Adrenal gland (tissue), 12 donors: ENCODE data around the gene EZH2. TPM values are rescaled to one million over a fixed set of nuclear protein-coding genes. Genes with fewer than 3 reads are reported as not detected.

ENCODE experiments used
- DNase-seq, 7 donors: peaks; one replicate each; pipeline ENCODE4 v3.0.0-alpha.2; 2019 to 2020
- H3K27ac ChIP-seq, 5 donors: fragments of 200-600 bp; sonication (generic) in 4 of 5; 1 replicate in 3 of 5; 2 replicates in 2 of 5; pipeline versions ENCODE4 v1.5.1 to v1.8.0; 2016 to 2020; ENCODE audit warnings: mild to moderate bottlenecking in 1 of 5
- H3K27me3 ChIP-seq: fragments of 200-600 bp; 2 replicates; pipeline ENCODE4 v1.8.0; 2021
- H3K36me3 ChIP-seq, 2 donors: fragments of 200-600 bp; replicated peaks in 1 of 2; 1 replicate in 1 of 2; 2 replicates in 1 of 2; pipeline versions ENCODE4 v1.5.1 to v1.8.0; 2018 to 2022
- H3K4me1 ChIP-seq, 2 donors: fragments of 200-600 bp; replicated peaks in 1 of 2; 1 replicate in 1 of 2; 2 replicates in 1 of 2; pipeline versions ENCODE4 v1.5.1 to v1.8.0; 2018 to 2021
- H3K4me3 ChIP-seq, 4 donors: fragments of 200-600 bp; sonication (generic) in 3 of 4; one replicate each; pipeline ENCODE4 v1.5.1; 2016 to 2018
- H3K9me3 ChIP-seq, 3 donors: fragments of 200-600 bp; sonication (generic) in 1 of 3; replicated peaks in 1 of 3; 1 replicate in 2 of 3; 2 replicates in 1 of 3; pipeline versions ENCODE4 v1.5.1 to v1.8.0; 2016 to 2021
- CTCF ChIP-seq, 6 experiments: fragments of 450-650 bp in 4 of 6; fragments of 200-600 bp in 2 of 6; sonication (generic) in 1 of 6; IDR thresholded peaks; 1 replicate in 5 of 6; 2 replicates in 1 of 6; pipeline versions ENCODE4 v1.5.1 to v1.8.0; 2016 to 2021; ENCODE audit warnings: antibody characterized with exemption in 6 of 6, mild to moderate bottlenecking in 2 of 6, moderate library complexity in 1 of 6
- POLR2A ChIP-seq, 2 donors: fragments of 450-650 bp; IDR thresholded peaks; one replicate each; pipeline ENCODE4 v1.6.1; 2017; ENCODE audit warnings: antibody characterized with exemption in 2 of 2, mild to moderate bottlenecking in 2 of 2, moderate library complexity in 1 of 2
- WGBS, 4 donors: extraction: QIAGEN DNeasy Blood & Tissue Kit in 2 of 4; methylation state at CpG; one replicate each; pipeline versions ENCODE4 v1.1.5 to v1.1.7; 2013 to 2017; 5-methylcytosine and 5-hydroxymethylcytosine counted together
- intact Hi-C, 2 donors: fragments of 100-400 bp; cut with DNase I; formaldehyde crosslinking; loops; one replicate each; pipeline versions ENCODE4 v1.14.1 to v1.15.0; 2022 to 2023
- polyA plus RNA-seq, 3 donors: library from polyadenylated mRNA; stranded (reverse); fragments of 200-250 nt in 2 of 3; fragments of 350-450 nt in 1 of 3; fragmentation: Illumina TruSeq in 1 of 3; extraction: RNeasy Lipid Tissue Mini Kit (QIAGEN cat#74804) in 1 of 3; gene quantifications; one replicate each; pipeline ENCODE4 v1.2.3, GENCODE V29; 2013 to 2014
- total RNA-seq, 9 donors: library from RNA; depleted of rRNA in 4 of 9; stranded (reverse); fragments of >200 nt in 4 of 9; fragments of 120-200 nt in 1 of 9; fragmentation: NEBNext Ultra II Directional in 1 of 9; extraction: Animal tissue kit (Norgen Biotek cat#: 25700) in 1 of 9; gene quantifications; one replicate each; pipeline versions ENCODE4 v1.1.0 to v1.2.4, GENCODE V29; 2013 to 2023
- donor health status: healthy with polysubstance abuse.
- donor health status: Bipolar disorder and iron deficiency.
- donor health status: DM: yes; HTN: yes; CAD: no.
- donor health status: DM: no; HTN: no; CAD: no.
- donor health status: DM: no; HTN: no; CAD: no.
- donor health status: DM: yes; HTN: yes; CAD: no.

Gene EZH2
- total and polyA plus RNA-seq, 12 donors = 0.61 to 11.6 (median 2.3) TPM

- H3K27me3 ChIP-seq = no peaks in the 10 kb centered on the region
- H3K4me3 ChIP-seq = no peak overlapping the region
- intact Hi-C loops = no loop called here
- H3K4me1 ChIP-seq = no peaks in the 10 kb centered on the region
- no peak for TF ChIP-seq CTCF (IDR thresholded peaks at IDR 0.05)
- TF ChIP-seq POLR2A (IDR thresholded peaks at IDR 0.05) = no peak
- no peaks in the 10 kb centered on the region for H3K9me3 ChIP-seq
- DNase-seq = no peak
- no peaks in the 10 kb centered on the region for H3K36me3 ChIP-seq
- no peak overlapping the region for H3K27ac ChIP-seq
- 71 to 79% (median 76%) methylated on average over 10 of the region's 10 CpGs for WGBS, 4 donors
Observed at GRCh38 chr7:148927123-148928045, 43.3 kb upstream of the EZH2 start.

- H3K27ac ChIP-seq = no peak overlapping the region
- intact Hi-C loops = no loop called here
- H3K36me3 ChIP-seq = no peaks in the 10 kb centered on the region
- no peak for DNase-seq
- H3K4me1 ChIP-seq = no peaks in the 10 kb centered on the region
- no peak overlapping the region for H3K4me3 ChIP-seq
- H3K27me3 ChIP-seq = no peaks in the 10 kb centered on the region
- no peaks in the 10 kb centered on the region for H3K9me3 ChIP-seq
- WGBS, 4 donors = 80 to 93% (median 89%) methylated on average over 9 of the region's 9 CpGs
- TF ChIP-seq POLR2A (IDR thresholded peaks at IDR 0.05) (no peak), CTCF (IDR thresholded peaks at IDR 0.05) (no peak)
Observed at GRCh38 chr7:148925836-148926235, 41.7 kb upstream of the EZH2 start.

GRCh38 chr7:148924011-148924410 lies 39.9 kb upstream of the EZH2 start:
- no peaks in the 10 kb centered on the region for H3K36me3 ChIP-seq
- no peaks in the 10 kb centered on the region for H3K9me3 ChIP-seq
- no peak overlapping the region for H3K27ac ChIP-seq
- 92 to 97% (median 94%) methylated on average over 5 of the region's 5 CpGs for WGBS, 4 donors
- H3K27me3 ChIP-seq = no peaks in the 10 kb centered on the region
- intact Hi-C loops = no loop called here
- TF ChIP-seq CTCF (IDR thresholded peaks at IDR 0.05) = no peak
- TF ChIP-seq POLR2A (IDR thresholded peaks at IDR 0.05) = no peak
- H3K4me3 ChIP-seq = no peak overlapping the region
- no peak for DNase-seq
- no peaks in the 10 kb centered on the region for H3K4me1 ChIP-seq

- Histone ChIP-seq H3K4me1 (no peaks in the 10 kb centered on the region), H3K4me3 (no peak overlapping the region), H3K27ac (no peak overlapping the region), H3K36me3 (no peaks in the 10 kb centered on the region), H3K9me3 (no peaks in the 10 kb centered on the region), H3K27me3 (no peaks in the 10 kb centered on the region)
- TF ChIP-seq CTCF (IDR thresholded peaks at IDR 0.05) (no peak), POLR2A (IDR thresholded peaks at IDR 0.05) (no peak)
- 69 to 89% (median 75%) methylated on average over 5 to 6 of the region's 6 CpGs for WGBS, 4 donors
- DNase-seq = no peak
- intact Hi-C loops = no loop called here
Observed at GRCh38 chr7:148921806-148922205, 37.7 kb upstream of the EZH2 start.
